IMR-90 (cell line): Measurements from ENCODE around the gene STARD3. TPM values are rescaled to one million over a fixed set of nuclear protein-coding genes. Genes with fewer than 3 reads are reported as not detected.
"Not testable (repeated sequence)": the region's sequence is repeated elsewhere in the genome, so short reads cannot be mapped to it uniquely, and the experiment has no call there.

ENCODE experiments used
- ATAC-seq: fragments of 200-7000 bp; cut with Tn5 transposase; 2 replicates; pipeline ENCODE4 v1.9.1; 2020; ENCODE audit warnings: low read depth, mild to moderate bottlenecking, moderate library complexity
- BruUV-seq: library from RNA; stranded (reverse); fragments of 400-500 nt; replicated peaks from 2 replicates; lab custom pipeline; 2021; lab: Mats Ljungman, UMichigan
- CTCF ChIA-PET: fragments of 300-600 bp; formaldehyde crosslinking; extraction: SDS; loops from one replicate; lab custom pipeline; 2021; ENCODE audit warnings: antibody characterized with exemption; lab: Yijun Ruan, JAX
- POLR2A ChIA-PET: fragments of 300-600 bp; sonication (Branson Sonifier 250); formaldehyde crosslinking; loops from one replicate; lab custom pipeline; 2022; ENCODE audit warnings: antibody characterized with exemption; ENCODE audit not compliant: unreplicated experiment; lab: Charles Lee
- DNase-seq: peaks from one replicate; pipeline ENCODE4 v3.0.0; 2013
- H2AFZ ChIP-seq: replicated peaks from 2 replicates; pipeline ENCODE3; 2013; ENCODE audit warnings: low read length, mild to moderate bottlenecking; ENCODE audit not compliant: poor library complexity
- H2AK5ac ChIP-seq: 2 replicates; pipeline ENCODE4 v1.6.1; 2013; ENCODE audit warnings: low read depth, low read length, inconsistent platforms
- H2AK9ac ChIP-seq: replicated peaks from 2 replicates; pipeline ENCODE3; 2013; ENCODE audit warnings: mild to moderate bottlenecking, low read depth, low read length, moderate library complexity; ENCODE audit not compliant: poor library complexity
- H2BK120ac ChIP-seq: 2 replicates; pipeline ENCODE4 v1.6.1; 2013; ENCODE audit warnings: low read depth, low read length, inconsistent platforms
- H2BK15ac ChIP-seq: 3 replicates; pipeline ENCODE4 v1.6.1; 2013; ENCODE audit warnings: low read depth, low read length, inconsistent platforms
- H2BK20ac ChIP-seq: 2 replicates; pipeline ENCODE4 v1.6.1; 2013; ENCODE audit warnings: low read depth, mild to moderate bottlenecking, inconsistent platforms, low read length, moderate library complexity
- H2BK5ac ChIP-seq: 2 replicates; pipeline ENCODE4 v1.6.1; 2013; ENCODE audit warnings: mild to moderate bottlenecking, low read depth, low read length, inconsistent platforms; ENCODE audit not compliant: poor library complexity, severe bottlenecking
- H3K14ac ChIP-seq: replicated peaks from 2 replicates; pipeline ENCODE4 v1.6.1; 2013; ENCODE audit warnings: low read depth, low read length, inconsistent platforms
- H3K18ac ChIP-seq: 2 replicates; pipeline ENCODE4 v1.6.1; 2013; ENCODE audit warnings: low read depth, low read length, control low read depth
- H3K23ac ChIP-seq: 2 replicates; pipeline ENCODE4 v1.6.1; 2013; ENCODE audit warnings: low read depth, low read length, inconsistent platforms
- H3K27ac ChIP-seq: 2 replicates; pipeline ENCODE4 v1.5.1; 2013; ENCODE audit warnings: mild to moderate bottlenecking, control low read depth, low read length; ENCODE audit not compliant: insufficient read depth
- H3K27me3 ChIP-seq: 2 replicates; pipeline ENCODE4 v1.6.1; 2013; ENCODE audit warnings: low read length; ENCODE audit not compliant: control insufficient read depth, insufficient read depth
- H3K36me3 ChIP-seq: 2 replicates; pipeline ENCODE4 v1.6.1; 2013; ENCODE audit warnings: low read length, mixed read lengths; ENCODE audit not compliant: control insufficient read depth, insufficient read depth
- H3K4ac ChIP-seq: 2 replicates; pipeline ENCODE4 v1.6.1; 2013; ENCODE audit warnings: low read depth, low read length, inconsistent platforms
- H3K4me1 ChIP-seq: 2 replicates; pipeline ENCODE4 v1.6.1; 2013; ENCODE audit warnings: low read length, mixed read lengths; ENCODE audit not compliant: control insufficient read depth, insufficient read depth
- H3K4me2 ChIP-seq: 2 replicates; pipeline ENCODE4 v1.6.1; 2013; ENCODE audit warnings: low read depth, mild to moderate bottlenecking, control low read depth, low read length, moderate library complexity
- H3K4me3 ChIP-seq: 2 replicates; pipeline ENCODE4 v1.5.1; 2013; ENCODE audit warnings: low read depth, mild to moderate bottlenecking, control low read depth, low read length, moderate library complexity; ENCODE audit not compliant: insufficient read depth
- H3K56ac ChIP-seq: 2 replicates; pipeline ENCODE4 v1.6.1; 2013; ENCODE audit warnings: low read length, inconsistent platforms; ENCODE audit not compliant: insufficient read depth; ENCODE audit errors: extremely low read depth
- H3K79me1 ChIP-seq, 2 experiments: 2 replicates each; pipeline ENCODE4 v1.6.1; 2013; ENCODE audit warnings: low read length in 2 of 2, inconsistent platforms in 1 of 2, low read depth in 1 of 2
- H3K9ac ChIP-seq: 2 replicates; pipeline ENCODE4 v1.6.1; 2013; ENCODE audit warnings: low read depth, low read length, control low read depth
- H3K9me1 ChIP-seq: 2 replicates; pipeline ENCODE4 v1.6.1; 2013; ENCODE audit warnings: low read length, inconsistent platforms; ENCODE audit not compliant: insufficient read depth
- H3K9me3 ChIP-seq: 2 replicates; pipeline ENCODE4 v1.6.1; 2013; ENCODE audit warnings: low read length; ENCODE audit not compliant: control insufficient read depth, insufficient read depth
- H4K20me1 ChIP-seq: 2 replicates; pipeline ENCODE4 v1.6.1; 2013; ENCODE audit warnings: low read length, inconsistent platforms; ENCODE audit not compliant: insufficient read depth
- H4K5ac ChIP-seq: 2 replicates; pipeline ENCODE4 v1.6.1; 2013; ENCODE audit warnings: mild to moderate bottlenecking, low read depth, low read length, control low read depth
- H4K8ac ChIP-seq, 2 experiments: 2 replicates each; pipeline ENCODE4 v1.6.1; 2013; ENCODE audit warnings: low read depth in 2 of 2, low read length in 2 of 2, control low read depth in 1 of 2, inconsistent platforms in 1 of 2
- H4K91ac ChIP-seq: 2 replicates; pipeline ENCODE4 v1.6.1; 2013; ENCODE audit warnings: low read depth, low read length, inconsistent platforms; ENCODE audit not compliant: insufficient read depth
- MAZ ChIP-seq: IDR thresholded peaks from 2 replicates; pipeline ENCODE4 v1.6.1; 2012; ENCODE audit warnings: low read depth, mild to moderate bottlenecking, low read length, improper control_type of control experiment, moderate library complexity, borderline replicate concordance
- WGBS, 2 experiments: methylation state at CpG; one replicate each; pipeline versions ENCODE4 v1.1.5 to v1.1.7; 2013; ENCODE audit warnings: missing lambda C conversion rate in 2 of 2; ENCODE audit not compliant: insufficient read length in 1 of 2; ENCODE audit errors: extremely low coverage in 2 of 2; 5-methylcytosine and 5-hydroxymethylcytosine counted together
- dilution Hi-C: fragments of 300-500 bp; cut with HindIII; formaldehyde crosslinking; loops from one replicate; pipeline ENCODE4 v1.14.3; 2018; ENCODE audit warnings: low sequenced_read_pairs; ENCODE audit not compliant: unreplicated experiment
- in situ Hi-C: fragments of 300-500 bp; cut with MboI; formaldehyde crosslinking; loops from 3 replicates; pipeline ENCODE4 v1.14.3; 2019; ENCODE audit warnings: low sequenced_read_pairs, inconsistent platforms, mixed read lengths
- intact Hi-C: fragments of 100-400 bp; cut with micrococcal nuclease; formaldehyde crosslinking; loops from 2 replicates; pipeline ENCODE4 v1.10.0; 2022
- polyA plus RNA-seq, 3 experiments: library from polyadenylated mRNA; depleted of rRNA; stranded (reverse); fragments of >200 nt; gene quantifications; 2 replicates each; pipeline ENCODE4 v1.2.3, GENCODE V29; 2012; ENCODE audit warnings: low replicate concordance in 1 of 3
- total RNA-seq: library from RNA; depleted of rRNA; stranded (reverse); fragments of >200 nt; gene quantifications from 2 replicates; pipeline ENCODE4 v1.2.3, GENCODE V29; 2012

The STARD3 gene
- total and polyA plus RNA-seq, 2 of the 4 experiments (the other 2 are of a cell fraction) = 8.1 to 50.4 TPM

DNA sequence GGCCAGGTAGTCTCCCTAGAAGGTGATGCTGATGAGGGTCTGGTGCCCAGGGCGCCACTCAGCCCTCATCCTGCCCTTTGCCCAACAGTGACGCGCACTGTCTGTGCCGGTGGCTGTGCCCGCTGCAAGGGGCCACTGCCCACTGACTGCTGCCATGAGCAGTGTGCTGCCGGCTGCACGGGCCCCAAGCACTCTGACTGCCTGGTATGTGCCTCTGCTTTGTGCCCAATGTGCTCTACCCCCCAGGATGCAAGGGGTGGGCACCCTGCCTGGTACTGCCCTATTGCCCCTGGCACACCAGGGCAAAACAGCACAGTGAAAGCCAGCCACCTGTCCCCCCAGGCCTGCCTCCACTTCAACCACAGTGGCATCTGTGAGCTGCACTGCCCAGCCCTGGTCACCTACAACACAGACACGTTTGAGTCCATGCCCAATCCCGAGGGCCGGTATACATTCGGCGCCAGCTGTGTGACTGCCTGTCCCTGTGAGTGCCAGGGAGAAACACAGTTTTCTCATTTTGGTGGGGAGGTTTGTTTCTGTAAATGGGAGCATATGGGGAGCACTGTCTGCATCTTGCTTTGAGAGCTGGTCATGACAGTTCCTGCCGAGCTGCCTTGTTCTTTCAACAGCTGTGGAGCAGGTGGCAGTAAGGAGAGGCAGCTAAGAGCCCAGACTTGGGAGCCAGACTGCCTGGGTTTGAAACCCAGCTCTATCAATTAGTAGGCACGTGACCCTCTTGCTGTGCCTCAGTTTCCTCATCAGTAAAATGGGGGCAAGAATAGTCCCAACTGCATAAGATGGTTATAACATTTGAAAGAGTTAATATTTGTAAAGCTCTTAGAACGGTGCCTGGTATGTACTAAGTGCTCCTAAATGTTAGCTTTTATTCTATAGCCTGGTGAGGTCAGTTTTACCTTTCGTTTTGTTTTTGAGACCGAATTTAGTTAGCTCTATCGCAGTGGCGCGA, 73.3 kb downstream of the STARD3 start (continued):
- TF ChIP-seq MAZ = no peak

DNA sequence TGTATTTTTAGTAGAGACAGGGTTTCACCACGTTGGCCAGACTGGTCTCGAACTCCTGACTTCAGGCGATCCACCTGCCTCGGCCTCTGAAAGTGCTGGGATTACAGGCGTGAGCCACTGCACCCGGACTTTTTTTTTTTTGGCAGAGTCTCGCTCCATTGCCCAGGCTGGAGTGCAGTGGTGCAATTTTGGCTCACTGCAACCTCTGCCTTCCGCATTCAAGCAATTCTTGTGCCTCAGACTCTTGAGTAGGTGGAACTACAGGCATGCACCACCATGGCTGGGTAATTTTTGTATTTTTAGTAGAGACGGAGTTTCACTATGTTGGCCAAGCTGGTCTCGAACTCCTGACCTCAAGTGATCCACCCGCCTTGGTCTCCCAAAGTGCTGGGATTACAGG, 74.1 kb downstream of the STARD3 start:
- H4K8ac ChIP-seq, H3K56ac ChIP-seq, H4K5ac ChIP-seq, BruUV-seq, H3K27me3 ChIP-seq, H3K9me3 ChIP-seq, ATAC-seq, H3K27ac ChIP-seq, DNase-seq, H3K23ac ChIP-seq, dilution Hi-C loops, H3K9ac ChIP-seq, H3K9me1 ChIP-seq, H2BK15ac ChIP-seq, H3K4ac ChIP-seq, H2BK5ac ChIP-seq, H4K20me1 ChIP-seq, H2AK5ac ChIP-seq, intact Hi-C loops, in situ Hi-C loops, H3K18ac ChIP-seq, H4K91ac ChIP-seq, H3K4me3 ChIP-seq, H3K4me2 ChIP-seq, H2BK120ac ChIP-seq, H3K14ac ChIP-seq, H3K4me1 ChIP-seq, POLR2A ChIA-PET, CTCF ChIA-PET, H2BK20ac ChIP-seq, H2AK9ac ChIP-seq, H2AFZ ChIP-seq: not testable (repeated sequence)
- H3K79me1 ChIP-seq = peaks cover 0 to 17% of the 10 kb centered on the region in 2 experiments; a peak in 2 of 4 replicates
- H3K36me3 ChIP-seq = peaks cover 60% of the 10 kb centered on the region
- WGBS, 2 experiments = 98% methylated on average over 6 of the region's 11 CpGs; no CpG with 5 or more reads in 1 of the 2 experiments
